Tongue (tissue), 2 donors: ENCODE measurements around the gene PBRM1. TPM values are rescaled to one million over a fixed set of nuclear protein-coding genes. Genes with fewer than 3 reads are reported as not detected.
"Not testable (repeated sequence)": the region's sequence is repeated elsewhere in the genome, so short reads cannot be mapped to it uniquely, and the experiment has no call there.

Experiments used
- DNase-seq: peaks from one replicate; pipeline ENCODE4 v3.0.0-alpha.2; 2015
- total RNA-seq: library from RNA; depleted of rRNA; stranded (reverse); fragments of >200 nt; gene quantifications from one replicate; pipeline ENCODE4 v1.2.3, GENCODE V29; 2014

The PBRM1 gene
- 94.3 TPM for total RNA-seq

- DNase-seq, result peak; percentile 98
Observed at GRCh38 chr3:52685709-52686691, at the start of gene PBRM1, which contains the start of gene GNL3. TSS of gene PBRM1 (minus strand) at chr3:52685913. TSS of gene GNL3 (plus strand) at chr3:52686032. CDS start at chr3:52686093, 61 bp downstream.

- DNase-seq, result no peak
Observed at GRCh38 chr3:52733256-52733891, 47.7 kb upstream of the PBRM1 start.

- no peak for DNase-seq
Observed at GRCh38 chr3:52731590-52731989, 45.9 kb upstream of the PBRM1 start.

- no peak for DNase-seq
Observed at GRCh38 chr3:52730681-52731080, 45.0 kb upstream of the PBRM1 start.

DNA sequence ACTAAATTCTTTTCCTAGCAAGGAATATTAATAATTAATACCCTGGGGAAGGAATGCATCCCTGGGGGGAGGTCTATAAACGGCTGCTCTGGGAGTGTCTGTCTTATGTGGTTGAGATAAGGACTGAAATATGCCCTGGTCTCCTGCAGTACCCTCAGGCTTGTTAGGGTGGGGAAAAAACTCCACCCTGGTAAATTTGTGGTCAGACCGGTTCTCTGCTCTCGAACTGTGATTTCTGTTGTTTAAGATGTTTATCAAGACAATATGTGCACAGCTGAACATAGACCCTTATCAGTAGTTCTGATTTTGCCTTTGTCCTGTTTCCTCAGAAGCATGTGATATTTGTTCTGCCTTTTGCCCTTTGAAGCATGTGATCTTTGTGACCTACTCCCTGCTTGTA, 43.0 kb upstream of the PBRM1 start:
- not testable (repeated sequence) for DNase-seq

GRCh38 chr3:52724511-52724910, 38.8 kb upstream of the PBRM1 start:
- DNase-seq, result no peak

DNA sequence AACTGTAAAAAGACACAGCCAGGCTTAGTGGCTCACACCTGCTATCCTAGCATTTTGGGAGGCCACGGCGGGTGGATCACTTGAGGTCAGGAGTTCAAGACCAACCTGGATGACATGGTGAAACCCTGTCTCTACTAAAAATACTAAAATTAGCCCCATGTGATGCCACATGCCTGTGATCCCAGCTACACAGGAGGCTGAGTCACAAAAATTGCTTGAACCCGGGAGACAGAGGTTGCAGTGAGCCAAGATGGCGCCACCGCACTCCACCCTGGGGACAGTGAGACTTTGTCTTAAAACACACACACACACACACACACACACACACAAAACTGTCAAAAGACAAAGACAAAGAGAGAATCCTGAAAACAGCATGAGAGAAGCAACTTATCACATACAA, 38.2 kb upstream of the PBRM1 start:
- no peak for DNase-seq

DNA sequence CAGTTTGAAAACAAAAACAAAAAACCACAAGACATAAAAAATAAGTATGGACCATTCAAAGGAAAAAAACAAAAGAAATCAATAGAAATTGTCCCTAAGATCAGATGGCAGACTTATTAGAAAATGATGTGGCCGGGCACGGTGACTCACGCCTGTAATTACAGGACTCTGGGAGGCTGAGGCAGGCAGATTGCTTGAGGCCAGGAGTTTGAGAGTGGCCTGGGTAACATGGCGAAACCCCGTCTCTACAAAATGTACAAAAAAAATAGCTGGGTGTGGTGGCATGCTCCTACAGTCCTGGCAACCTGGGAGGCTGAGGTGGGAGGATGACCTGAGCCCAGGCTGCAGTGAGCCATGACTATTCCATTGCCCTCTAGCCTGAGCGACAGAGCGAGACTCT, 36.8 kb upstream of the PBRM1 start:
- no peak for DNase-seq

DNA sequence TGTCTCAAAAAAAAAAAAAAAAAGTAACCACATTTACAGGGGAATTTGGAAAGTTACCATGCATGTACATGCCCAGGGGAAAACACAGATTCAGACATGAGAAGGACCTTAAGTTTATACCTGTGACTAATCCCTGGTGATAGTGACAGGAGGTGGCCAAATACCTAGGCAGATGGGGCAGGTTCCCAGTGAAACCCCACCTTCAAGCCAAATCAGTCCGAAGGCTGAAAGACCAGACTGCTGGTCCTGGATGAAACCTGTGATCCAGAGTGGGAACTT, 36.0 kb upstream of the PBRM1 start:
- DNase-seq, result no peak

DNA sequence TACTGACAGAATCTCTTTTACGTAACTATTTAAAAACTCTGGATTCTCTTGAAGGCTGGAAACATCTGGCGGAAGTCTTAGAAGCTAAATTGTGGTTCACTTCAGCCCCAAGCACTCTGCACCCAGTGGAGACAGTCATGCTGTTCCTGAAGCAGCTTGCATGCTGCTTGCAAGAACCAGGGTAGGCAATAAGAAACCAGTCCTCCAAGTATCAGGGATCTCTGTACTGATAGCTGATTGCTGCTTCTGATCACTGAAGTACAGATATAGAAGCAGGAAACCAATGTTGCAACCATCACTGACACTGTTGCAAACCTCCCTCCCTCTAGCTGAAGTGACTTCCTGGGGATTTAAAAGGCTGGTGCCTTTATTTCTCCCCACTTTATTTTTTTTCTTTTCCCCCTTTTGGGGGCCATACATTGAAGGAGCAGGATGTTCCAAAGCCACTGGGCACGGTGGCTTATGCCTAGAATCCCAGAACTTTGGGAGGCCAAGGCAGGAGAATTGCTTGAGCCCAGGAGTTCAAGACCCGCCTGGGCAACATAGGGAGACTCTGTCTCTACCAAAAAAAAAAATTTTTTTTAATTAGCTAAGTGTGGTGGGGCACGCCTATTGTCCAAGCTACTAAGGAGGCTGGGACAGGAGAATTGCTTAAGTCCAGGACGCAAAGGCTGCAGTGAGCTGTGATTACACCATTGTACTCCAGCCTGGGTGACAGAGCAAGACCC, 35.5 kb upstream of the PBRM1 start:
- DNase-seq, result no peak

- no peak for DNase-seq
Observed at GRCh38 chr3:52719618-52720017, 33.9 kb upstream of the PBRM1 start.

DNA sequence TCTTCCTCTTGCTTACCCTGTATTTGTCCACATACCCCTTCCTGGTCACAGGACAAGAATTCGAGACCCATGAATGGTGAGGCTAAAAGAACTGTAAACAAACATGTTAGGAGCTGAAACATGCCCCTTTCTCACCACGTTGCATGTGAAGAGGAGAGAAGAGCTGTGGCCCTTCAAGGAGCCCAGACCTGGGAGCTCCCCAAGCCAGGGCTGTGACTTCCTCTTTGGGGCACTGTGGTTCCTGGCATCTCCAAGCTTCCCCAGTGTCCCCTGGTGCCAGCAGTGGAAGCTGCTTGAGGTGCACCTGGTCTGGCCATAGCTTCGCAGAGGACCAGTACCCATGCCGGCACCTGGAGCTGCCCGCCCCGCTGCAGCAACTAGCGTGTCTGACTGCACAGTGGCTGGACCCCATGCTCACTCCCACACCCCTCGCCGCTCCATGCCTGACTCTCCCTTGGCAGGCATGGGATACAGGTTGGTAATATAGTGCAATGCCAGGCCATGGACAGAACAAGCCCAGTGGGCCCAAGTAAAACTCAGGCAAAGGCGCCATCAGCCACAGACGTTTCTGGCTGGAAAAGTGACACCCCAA, 30.1 kb upstream of the PBRM1 start:
- DNase-seq, result no peak

DNA sequence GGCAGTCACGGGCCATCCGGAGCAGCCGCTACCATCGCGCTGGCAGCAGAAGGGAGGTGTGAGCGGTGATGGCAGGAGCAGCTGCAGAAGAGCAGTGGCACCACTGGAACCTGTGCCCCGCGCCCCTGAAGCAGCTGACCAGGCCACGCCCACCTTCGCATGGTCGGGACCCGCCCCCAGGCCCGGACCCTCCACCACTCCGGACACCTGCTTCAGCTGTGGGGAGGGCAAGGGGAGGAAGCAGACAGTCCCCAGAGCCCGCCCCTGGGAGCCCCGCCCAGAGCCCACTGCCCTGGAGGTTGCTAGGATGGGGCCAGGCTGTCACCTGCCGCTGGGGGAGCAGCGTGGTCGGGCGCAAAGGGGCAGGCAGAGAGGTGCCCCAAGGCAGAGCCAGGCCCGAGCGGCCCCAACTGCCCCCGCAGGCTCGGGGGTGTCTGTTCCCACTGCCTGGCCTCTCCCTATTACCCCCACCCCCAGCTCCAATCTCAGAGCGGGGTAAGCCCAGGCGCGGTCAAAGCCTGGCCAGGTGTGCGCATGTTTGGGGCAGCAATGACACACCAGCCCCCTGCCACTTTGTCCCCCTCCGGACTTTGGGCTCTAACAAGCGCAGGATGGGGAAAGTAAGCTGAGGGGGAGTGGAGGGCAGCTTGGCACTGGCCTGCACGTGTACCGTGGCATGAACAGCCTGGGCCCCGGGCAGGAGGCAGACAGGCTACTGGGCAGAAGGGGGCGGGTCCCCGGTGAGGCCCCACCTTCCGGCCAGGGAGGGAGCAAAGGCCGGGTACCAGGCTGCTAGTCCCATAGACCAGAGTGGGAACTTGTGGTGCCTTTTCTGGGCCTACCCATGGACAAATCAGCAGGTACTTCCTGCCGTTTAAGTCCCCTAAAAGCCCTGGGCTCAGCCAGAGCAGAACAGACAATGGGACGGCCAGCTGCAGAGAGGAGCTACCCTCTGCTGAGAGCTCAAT, 28.9 kb upstream of the PBRM1 start:
- peak; percentile 72 for DNase-seq

DNA sequence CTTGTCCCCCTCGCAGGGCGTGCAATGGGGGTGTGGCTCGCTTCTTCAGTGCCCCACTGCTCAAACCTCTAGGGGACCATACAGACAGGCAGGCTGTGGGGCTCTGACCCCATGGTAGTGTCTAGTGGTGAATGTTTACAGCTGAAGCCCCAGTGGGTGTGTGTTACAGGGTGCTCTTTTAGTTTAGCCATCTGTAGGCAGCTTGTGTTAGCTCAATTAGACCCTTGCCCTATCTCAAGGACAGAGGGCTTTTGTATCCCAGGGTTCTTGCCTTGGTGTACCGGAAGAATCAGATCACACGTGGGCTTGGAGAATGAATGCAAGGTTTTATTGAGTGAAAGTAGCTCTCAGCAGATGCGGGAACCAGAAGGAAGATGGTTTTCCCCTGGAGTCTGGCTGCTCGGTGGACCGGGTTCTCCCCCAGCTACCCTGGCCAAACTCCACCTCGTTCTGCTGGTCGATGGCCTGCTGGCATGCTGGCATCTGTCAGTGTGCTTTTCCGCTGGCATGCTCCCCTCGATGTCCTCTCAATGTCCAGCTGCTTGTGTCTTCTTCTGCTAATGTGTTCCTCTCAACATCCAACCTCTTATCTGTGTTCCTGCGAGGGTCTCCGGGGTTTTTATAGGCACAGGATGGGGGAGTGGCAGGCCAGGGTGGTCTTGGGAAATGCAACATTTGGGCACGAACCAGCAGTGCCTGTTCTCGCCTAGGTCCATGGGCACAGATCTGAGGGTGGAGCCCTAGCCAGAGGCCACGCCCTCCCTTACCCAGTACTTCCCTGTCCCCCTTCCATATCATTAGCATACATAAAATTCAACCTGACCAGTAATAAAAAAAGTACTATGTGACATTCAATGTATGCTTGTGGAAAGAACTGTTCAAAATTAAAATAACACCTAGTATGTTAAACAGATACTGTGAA, 26.8 kb upstream of the PBRM1 start:
- DNase-seq, result no peak

DNA sequence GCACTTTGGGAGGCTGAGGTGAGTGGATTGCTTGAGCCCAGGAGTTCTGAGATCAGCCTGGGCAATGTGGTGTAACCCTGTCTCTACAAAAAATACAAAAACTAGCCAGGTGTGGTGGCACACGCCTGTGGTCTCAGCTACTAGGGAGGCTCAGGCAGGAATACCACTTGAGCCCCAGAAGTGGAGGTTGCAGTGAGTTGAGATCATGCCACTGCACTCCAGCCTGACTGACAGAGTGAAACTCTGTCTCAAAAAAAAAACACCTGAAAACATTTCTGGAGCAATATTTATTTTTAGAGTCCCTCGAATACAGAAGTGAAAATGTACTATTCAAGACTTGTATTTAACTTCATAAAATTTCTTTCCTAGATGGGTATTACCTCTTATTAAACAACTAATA, 24.8 kb upstream of the PBRM1 start:
- DNase-seq, result no peak

GRCh38 chr3:52707585-52707984, 21.9 kb upstream of the PBRM1 start:
- DNase-seq, result no peak

DNA sequence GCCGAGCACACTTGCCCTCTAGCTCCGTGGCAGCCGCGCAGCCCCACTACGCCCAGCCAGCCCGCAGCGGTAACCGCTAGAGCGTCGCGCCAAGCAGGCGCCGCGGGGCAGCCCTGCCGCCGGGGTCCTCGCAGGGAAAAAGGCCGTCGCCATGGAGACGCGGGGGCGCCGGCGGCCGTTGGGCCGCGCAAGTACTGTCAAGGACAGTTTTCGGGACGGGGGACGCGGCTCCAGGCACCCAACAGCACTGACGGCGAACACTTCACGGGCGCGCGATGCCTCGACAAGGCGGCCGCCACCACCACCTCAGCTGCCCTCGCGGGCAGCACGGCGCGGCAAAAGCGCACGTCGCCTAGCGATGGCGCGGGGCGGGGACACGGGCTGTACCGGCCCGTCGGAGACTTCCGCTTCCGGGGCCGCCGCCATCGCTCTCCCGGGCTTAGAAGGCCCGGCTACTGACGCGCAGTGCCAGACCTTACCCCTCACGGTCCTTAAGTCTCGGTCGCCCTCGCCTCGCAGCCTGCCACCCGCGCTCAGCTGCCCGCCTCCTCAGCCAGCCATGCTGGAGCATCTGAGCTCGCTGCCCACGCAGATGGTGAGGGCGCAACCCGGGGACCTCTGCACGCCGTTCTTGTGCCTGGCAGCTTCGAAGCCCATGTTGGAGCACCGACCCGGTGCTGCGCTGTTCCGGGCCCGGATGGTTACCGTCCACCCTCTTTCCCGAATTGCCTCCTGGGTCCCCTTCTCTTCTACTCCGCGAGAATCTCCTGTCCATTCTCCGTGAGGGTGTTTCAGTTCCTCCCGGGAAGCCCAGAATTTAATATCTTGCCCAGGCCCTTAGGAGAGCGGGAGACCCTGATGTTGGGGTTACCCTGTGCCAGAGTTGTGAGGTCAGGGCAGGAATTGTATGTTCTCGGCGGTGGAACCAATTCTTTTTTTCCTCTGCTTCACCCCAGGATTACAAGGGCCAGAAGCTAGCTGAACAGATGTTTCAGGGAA, 20.3 kb upstream of the PBRM1 start, which contains the start of the genes GLT8D1 and SPCS1:
Gene GLT8D1 (minus strand): TSS at position 104 of the 999 bp plus-strand sequence. CDS start 5,331 bp downstream, outside the sequence.
Gene SPCS1 (plus strand): TSS at position 419 of the 999 bp plus-strand sequence. CDS start 141 bp downstream, at position 560.
- peak; percentile 93 for DNase-seq

DNA sequence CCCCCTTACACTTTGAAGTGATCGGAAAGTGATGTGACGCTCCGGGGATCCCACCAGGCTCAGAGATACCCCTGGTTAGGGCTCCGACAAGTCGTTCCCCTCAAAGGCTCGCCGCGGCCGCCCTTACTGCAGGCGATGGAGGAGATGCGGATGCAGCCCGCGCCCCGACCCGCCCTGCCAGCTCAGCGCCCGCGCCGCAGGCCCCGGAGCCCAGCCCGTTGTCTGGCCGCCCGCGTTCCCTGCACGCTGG, 19.6 kb upstream of the PBRM1 start:
- DNase-seq, result no peak
